RCC 7860 (cell line): ENCODE results near the gene DEAF1.

Experiments used
- DNase-seq: peaks from one replicate; pipeline ENCODE4 v3.0.0-alpha.2; 2015; ENCODE audit warnings: low spot score
- FAIRE-seq: peaks from 2 replicates; lab custom pipeline; 2012; peaks lifted over from hg19 to GRCh38; lab: Jason Lieb, UNC

Gene DEAF1

DNA sequence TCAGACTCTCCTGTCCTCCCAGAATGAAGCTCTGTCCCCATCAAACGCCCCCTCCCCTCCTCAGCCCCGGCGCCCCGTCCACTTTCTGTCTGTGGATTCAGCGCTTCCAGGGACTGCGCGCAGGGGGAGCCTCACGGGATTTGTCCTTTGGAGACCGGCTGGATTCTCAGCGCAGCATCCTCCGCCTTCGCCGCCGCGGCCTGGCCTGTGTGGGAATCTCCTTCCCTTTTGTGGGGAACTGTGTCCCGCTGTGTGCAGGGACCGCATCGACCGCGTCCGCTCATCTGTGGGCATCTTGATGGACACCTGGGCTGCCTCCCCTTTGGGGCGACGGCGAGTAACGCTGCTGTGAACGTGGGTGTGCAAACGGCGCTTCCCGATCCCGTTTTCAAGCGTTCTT, 67.0 kb downstream of the DEAF1 start:
- no peak for FAIRE-seq
- no peak for DNase-seq

DNA sequence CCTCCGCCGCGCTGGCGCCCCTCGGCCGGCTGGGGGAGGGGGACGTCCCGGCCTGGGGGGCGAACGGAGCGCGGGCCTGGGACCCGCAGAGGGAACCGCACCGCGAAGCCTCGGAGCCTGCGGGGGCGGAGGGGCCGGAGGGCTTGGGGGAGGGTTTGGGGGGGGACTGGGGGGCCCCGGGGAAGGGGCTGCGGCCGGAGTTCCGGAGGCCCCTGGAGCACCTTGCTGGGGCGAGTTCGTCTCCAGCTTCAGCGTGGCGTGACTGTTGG, 67.8 kb downstream of the DEAF1 start:
- FAIRE-seq (no peak), DNase-seq (no peak)

DNA sequence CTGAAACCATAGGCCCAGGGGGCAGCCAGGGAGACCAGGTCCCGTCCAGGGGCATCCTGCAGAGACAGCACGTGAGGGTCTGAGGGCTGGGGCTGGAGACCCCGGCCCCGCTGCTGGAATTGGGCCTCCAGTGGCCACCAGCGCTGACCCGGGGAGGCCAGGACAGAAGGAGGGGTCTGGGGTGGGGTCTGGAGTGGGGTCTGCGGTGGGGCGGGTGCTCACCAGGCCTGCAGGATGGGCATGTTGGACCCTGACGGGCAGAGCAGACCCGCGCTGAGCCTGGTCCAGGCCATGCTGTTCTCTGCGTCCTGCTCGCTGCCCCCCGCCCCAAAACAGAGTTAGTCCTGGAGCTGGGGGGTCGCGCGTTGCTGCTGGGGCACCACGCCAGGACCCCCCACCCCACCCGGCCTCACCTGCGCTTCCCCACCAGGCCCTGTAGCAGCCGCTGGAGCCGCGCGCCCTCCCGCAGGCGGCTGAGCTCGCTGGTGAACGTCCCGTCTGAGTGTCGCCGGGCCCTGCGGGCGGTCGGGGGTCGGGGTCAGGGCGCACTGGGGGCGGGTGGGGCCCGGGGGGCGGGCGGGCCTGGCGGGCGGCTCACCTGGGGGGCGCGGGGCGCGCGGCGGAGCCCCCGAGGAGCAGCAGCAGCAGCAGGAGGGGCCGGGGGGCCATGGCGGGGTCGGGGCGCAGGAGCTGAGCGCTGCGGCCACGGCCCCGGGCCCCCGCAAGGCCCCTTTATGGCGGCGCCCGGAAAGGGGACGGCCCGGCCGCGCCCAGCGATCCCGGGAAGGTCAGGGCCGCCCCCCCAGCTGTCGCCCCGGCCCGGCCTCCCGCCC, 68.3 kb downstream of the DEAF1 start, which contains the start of gene SCT:
Gene SCT, minus strand, starts transcription at position 707 of the 833 bp plus-strand sequence. Its CDS starts 38 bp downstream, at position 669.
- FAIRE-seq: no peak
- DNase-seq: no peak

DNA sequence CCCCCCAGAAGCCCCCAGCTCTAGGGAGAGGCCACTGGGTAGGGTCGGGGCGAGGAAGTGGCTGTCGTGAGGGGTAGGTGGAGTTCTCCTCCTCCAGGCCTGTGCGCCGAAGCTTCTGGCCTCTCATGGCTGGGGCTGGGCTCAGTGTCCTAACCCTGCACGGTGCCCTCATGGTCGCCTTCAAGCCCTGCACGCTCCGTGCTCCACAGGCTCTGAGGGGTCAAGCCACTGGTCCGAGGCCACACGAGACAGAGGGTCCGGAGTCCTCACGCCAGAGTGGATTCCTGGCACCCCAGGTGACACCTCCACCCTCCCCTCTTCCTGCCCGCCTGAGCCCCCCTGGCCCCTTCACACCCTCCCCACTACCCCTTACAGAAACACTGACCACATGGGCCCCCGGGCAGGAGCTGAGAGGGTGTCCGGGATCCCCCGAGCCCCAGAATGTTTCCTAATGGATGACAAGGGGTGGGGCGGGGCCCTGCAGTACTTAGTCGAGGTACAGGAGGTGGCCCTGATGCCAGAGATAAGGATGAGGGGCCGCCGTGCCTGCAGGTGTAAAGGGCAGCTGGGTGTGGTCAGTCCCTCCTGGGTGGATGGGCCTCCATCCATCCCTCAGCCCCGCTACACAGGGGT, 69.3 kb downstream of the DEAF1 start:
- FAIRE-seq (no peak), DNase-seq (no peak)

DNA sequence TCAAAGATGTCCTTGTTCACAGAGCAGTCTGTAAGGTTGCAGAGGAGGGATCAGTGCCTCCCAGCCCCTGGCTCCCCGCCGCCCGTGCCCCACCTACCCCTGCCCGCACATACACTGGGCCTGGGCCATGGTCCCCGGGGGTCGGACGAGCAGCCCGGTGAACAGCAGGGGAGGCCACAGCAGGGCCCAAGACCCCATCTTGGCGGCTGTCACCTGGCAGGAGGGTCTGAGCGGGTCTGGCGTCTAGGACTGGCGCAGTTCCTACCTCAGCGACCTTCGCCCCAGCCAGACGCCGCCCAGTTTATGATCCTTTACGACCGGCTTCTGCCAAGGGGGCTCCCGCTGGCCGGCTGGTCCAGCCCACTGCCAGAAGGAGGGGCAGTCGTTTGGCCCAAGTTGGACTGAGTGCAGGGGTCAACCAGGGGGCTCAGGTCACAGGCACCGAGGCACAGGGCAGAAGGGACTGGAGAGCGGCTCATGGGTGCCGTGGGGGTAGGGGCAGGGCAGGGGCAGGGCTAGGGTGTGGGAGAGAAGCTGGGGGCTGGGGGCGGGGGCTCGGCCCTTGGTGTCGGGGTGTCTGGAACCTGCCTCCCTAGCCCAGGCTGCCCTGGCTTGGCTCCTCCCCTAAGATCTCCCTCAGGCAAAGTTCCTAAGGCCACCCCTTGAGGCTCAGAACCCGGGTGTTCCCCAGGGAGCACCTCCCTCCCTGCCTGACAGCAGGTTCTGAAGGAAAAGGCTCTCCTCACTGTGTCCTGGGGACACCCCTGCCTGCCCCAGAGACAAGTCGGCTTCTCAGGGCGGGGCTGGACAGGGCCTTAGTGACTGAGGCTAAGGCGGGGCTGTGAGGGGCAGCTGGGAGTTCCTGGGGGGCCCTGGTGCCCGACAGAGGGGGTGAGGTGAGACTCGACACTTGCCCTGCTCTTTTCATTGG, 70.1 kb downstream of the DEAF1 start, which contains the start of gene CDHR5:
Gene CDHR5, minus strand, starts transcription at position 251 of the 931 bp plus-strand sequence. Its CDS starts 53 bp downstream, at position 198.
- no peak for FAIRE-seq

DNA sequence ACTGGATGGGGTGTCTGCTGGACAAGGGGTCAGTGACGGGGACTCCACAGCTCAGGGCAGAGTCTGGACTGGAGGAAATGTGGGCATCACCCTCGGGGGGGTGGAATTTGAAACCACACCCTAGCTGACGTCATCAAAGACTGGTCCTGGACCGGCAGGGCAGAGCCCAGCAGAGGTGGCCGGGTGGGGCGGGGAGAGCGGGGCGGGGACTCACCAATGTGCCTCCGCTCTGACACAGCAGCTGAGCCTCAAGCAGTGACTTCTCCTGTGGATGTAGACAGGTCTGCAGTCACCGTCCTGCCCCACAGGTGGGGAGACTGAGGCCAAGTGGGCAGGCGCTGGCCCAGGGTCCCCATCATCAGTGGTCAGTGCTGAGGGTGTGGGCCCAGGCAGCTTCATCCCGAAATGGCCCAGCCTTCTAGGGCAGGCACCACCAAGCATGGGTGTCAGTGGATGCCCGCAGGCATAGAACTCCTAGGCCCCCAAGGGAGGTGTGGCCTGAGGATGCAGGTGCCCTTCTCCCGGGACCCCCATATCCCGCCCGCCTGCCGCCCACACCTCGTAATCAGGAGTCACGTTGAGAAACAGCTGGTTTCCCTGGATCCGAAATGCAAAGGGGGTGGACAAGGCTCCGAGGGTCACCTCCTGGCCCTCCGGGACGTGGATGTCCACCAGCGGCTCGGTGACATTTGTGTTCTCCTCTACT, 70.9 kb downstream of the DEAF1 start:
- DNase-seq: no peak
- FAIRE-seq: no peak

More for the DNA sequence above, 70.1 kb downstream of the DEAF1 start, which contains the start of gene CDHR5:
- no peak for DNase-seq

DNA sequence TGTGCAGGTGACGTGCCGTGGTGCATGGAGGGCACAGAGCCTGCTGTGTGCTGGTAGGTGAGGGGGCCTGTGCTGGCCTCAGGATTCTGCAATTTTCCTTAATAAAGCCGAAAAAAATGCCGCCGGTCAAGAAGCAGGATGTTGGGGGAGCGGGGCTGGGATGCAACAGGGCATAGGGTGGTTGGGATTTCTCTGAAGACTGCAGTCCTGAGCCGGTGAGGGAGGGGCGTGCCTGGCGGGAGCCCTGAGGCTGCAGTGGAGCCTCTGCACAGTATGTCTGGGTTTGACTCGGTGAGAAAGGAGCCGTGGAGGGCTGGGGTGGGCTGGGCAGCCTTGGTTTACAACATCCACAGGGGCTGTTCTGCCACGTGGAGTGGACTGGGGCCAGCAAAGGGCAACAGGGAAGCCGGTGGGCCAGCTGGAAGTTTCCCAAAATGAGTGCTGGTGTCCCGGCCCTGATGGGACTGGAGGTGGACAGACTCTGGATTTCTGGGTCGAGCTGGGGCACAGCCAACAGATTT, 71.6 kb downstream of the DEAF1 start:
- no peak for FAIRE-seq
- DNase-seq: no peak

DNA sequence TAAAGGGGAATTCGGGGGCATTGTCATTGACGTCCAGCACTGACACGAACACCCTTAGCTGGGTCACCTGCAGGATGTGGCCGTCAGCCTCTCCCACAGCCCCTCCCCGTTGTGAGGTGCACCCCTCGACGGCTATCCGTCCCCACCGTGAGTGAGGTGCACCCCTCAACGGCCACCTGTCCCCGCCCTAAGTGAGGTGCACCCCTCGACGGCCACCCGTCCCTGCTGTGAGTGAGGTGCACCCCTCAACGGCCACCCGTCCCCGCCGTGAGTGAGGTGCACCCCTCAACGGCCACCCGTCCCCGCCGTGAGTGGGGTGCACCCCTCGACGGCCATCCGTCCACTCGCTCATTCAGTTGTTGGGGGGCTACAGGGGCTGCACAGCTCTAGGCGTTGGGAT, 73.2 kb downstream of the DEAF1 start:
- FAIRE-seq (no peak), DNase-seq (no peak)

DNA sequence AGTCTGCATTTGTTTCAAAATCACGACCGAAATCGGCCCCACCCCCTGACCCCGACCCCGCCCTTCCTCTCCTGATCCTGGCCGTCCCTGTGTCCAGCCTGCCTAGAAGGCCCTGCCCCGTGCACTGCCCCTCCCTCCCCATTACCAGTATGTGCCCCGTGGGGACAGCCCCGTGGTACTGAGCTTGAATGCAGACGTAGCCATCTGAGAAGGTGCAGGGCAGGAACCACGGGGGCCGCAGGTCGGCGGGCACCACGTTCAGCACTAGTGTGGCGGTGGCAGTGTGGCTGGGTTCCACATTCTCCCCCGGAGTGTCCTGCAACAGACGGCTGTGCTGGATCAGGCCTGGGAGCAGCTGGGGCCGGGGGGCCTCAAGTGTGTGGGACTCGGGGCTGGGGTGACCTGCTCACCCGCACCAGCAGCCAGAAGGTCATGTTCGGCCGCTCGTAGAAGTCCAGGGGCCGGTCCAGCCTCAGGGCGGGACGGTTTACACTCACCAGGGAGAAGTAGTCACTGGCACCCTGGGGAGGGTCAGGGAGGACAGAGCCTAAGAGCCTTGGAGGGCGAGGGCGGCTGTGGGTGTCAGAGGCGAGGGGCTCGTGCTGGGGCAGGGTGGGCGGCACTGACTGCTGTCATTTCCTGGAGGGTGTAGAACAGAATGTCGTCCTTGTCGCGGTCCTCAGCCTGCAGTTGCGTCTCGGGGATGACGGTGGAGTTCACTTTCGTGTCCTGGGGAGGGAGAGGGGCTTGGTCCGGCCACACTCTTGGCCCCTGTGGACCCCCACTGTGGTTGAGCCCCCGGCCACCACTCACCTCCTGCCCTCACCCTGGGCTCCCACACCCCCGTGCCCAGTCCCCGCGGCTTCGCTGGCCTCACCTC, 73.8 kb downstream of the DEAF1 start:
- no peak for DNase-seq

DNA sequence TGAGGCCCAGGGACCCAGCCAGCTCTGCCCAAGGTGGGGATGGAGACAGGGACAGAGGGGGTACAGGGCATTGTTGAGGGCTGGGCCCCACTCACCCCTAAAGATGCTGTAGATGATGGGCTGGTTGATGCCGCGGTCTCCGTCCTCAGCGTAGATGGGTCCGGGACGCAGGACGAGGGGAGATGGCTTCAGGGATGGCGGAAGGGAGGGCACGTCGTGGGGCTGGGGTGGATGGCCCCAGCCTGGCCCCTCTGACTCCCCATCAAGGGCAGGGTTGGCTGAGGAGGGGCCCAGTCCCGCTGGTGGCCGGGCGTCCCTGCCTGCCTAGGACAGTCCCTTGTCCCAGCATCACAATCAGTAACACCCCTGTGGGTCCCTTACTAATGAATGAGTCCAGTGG, 74.8 kb downstream of the DEAF1 start:
- DNase-seq (no peak), FAIRE-seq (no peak)

More for the DNA sequence above, 73.8 kb downstream of the DEAF1 start:
- FAIRE-seq: no peak

DNA sequence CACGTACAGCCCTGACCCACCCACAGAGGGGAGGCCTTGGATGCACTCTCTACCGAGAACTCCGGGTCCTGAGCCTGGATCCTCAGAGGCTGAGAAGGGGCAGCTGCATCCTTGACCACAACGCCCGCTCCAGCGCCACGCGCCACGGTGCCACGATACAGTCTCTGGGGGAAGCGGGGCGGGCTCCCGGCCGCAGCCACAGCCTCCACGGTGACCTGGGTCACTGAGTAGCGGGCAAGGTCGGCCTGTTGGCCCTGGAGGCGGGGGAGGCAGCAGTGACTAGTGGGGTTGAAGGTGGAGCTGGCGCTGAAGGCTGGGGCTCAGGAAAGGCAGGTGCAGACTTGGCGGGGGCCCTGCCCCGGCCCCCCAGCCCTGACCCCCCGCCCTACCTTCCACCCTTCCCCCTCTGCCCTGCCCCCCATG, 75.4 kb downstream of the DEAF1 start:
- FAIRE-seq (no peak), DNase-seq (no peak)

DNA sequence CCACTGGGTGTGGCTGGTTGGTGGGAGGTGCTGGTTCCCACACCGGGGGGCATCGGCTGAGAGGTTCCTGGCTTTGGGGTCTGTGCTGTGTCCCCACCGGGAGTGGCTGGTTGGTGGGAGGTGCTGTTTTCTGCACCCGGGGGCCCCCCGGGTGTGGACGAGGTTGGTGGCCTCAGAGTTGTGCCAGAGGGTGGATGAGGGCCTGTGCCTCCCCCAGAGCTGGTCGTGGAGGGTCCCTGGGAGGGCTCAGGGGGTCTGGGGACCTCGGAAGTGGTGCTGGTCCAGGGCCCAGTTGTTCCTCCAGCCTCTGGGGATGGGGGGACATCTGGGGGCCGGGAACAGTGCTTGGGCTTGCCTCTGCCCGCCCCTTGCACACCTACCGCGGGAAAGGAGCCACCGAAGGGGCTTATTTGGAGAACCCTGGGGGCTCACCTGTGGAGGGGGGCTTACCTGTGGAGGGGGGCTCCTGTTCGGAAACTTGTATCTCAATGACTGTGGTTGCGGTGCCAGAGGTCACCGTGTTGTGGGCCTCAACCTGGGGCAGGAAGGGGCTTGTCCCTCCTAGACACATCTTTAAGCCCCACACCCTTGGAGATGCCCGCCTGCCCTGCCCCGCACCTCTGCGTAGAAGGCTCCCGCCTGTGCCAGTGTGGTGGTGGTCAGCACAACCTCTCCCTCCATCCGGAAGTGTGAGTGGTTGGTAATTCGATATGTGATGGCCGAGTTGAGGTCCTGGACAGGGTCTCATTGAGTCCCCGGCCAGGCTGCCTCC, 76.0 kb downstream of the DEAF1 start:
- no peak for DNase-seq
- FAIRE-seq: no peak

DNA sequence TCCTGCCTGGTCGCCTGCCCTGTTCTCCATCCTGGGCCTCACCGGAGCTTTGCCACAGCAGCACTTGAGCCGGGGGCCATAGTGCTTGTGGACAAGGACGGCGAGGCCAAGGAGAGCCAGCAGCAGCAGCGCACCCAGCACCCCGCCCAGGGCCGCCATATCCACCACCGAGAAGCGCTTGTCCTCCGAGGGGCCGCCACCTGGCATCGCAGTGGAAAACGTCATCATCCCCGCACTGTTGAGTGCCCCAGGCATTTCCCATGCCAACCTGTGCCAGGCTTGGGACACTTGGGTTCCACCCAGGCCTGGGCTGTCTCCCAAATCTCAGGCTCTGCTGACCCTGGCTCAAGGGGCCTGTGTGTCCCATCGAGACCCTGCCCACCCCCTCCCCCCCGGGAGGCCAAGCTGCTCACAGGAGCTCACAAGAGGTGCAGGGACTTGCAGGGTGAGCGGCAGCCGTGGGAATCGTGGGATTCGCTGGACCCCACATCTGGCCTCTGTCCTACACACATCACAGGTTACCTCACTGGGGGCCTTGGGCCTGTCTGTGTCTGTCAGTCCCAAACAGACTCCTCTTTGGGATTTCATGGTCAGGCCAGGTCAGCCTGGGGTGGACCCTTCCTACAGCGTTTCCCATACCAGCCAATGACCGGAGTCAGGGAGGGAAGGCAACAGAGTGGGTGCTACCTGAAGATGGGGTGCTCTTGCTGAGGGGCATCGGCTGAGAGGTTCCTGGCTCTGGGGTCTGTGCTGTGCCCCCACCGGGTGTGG, 76.9 kb downstream of the DEAF1 start:
- FAIRE-seq (no peak), DNase-seq (no peak)

DNA sequence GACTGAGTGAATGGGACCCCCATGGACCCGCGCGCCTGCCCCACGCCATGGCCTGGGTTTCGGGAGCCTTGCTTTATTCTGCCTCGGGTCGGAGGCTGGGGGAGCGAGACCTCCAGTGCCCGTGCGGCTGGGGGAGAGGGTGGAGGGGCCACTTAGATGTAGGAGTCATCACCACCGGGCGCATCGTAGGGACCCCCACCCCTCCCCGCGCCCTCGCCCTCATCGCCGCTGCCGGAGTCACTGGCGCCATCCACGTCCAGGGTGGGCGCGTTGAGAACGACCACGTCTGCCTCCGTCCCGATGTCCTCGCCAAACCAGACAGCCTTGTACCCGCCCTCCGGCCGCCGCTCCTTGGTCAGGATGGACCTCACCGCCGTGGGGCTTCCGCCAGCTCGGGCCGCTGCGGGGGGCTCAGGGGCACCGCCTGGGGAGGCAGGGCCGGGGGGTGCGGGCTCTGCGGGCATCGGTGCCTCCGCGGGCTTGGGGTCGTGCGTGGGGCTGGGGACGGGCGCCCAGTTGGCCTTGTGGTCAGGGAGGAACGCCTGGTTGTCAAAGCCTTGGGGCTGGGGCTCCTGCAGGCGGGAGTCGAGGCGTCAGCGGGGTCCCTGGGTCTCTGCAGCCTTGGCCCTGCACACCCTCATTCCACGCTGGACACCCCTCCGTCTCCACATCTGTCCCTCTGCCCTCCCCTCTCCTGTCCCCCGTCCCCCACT, 77.7 kb downstream of the DEAF1 start:
- DNase-seq (no peak), FAIRE-seq (no peak)

DNA sequence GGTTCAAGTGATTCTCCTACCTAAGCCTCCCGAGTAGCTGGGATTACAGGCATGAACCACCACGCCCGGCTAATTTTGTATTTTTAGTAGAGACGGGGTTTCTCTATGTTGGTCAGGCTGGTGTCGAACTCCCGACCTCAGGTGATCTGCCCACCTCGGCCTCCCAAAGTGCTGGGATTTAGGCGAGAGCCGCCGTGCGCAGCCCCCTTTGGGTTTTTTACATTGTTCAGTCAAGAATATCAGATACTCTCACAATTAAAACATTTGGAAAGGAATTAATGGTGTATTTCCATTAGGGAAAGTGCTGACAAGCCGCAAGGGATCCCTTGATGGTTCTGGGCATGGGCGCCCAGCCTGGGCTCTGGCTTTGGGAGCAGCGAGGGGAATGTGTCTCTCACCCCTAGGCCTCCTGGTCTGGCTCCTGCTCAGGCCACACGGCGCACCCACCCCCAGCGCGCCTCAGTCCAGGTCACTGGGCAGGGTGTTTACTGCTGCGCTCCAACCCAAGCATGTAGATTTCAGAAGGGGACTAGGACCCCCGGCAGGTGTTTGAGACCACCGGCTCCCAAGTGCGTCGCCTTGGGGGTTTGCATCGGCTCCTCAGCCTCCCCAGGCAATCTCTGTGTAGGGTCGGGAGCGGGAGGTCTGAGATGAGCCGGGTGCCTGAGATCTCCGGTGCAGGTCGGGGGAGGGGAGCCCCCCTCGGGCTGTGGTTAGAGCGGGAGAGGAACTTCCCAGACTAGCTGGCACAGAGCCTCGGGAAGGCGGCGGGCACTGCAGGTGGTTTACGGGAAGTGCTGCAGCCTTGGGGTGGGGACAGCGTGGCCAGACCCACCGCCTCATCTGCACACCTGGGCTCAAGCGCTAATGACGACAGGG, 78.5 kb downstream of the DEAF1 start:
- FAIRE-seq (no peak), DNase-seq (no peak)
